Activated naive CD8-positive, alpha-beta T cell treated with anti-CD3 and anti-CD28 coated beads, Interleukin-2, amount 50 U/mL, for 24 hours (primary cell): Measurements from ENCODE around the gene MXD1.

Experiments used
- ATAC-seq: fragments of 150-1000 bp; cut with Tn5 transposase; one replicate; pipeline ENCODE4 v1.10.0; 2021
- DNase-seq: peaks from one replicate; pipeline ENCODE4 v3.0.0; 2021
- H3K27ac Mint-ChIP-seq: one replicate; pipeline ENCODE4 v1.8.0; 2021; ENCODE audit warnings: mild to moderate bottlenecking, mixed read lengths
- H3K27me3 Mint-ChIP-seq: one replicate; pipeline ENCODE4 v1.8.0; 2021; ENCODE audit warnings: mixed read lengths
- H3K36me3 Mint-ChIP-seq: one replicate; pipeline ENCODE4 v1.8.0; 2021; ENCODE audit warnings: low read depth, mixed read lengths
- H3K4me1 Mint-ChIP-seq: one replicate; pipeline ENCODE4 v1.8.0; 2021; ENCODE audit warnings: mixed read lengths
- H3K4me3 Mint-ChIP-seq: one replicate; pipeline ENCODE4 v1.8.0; 2021; ENCODE audit warnings: mild to moderate bottlenecking, moderate library complexity, mixed read lengths
- H3K9me3 Mint-ChIP-seq: one replicate; pipeline ENCODE4 v1.8.0; 2021; ENCODE audit warnings: mixed read lengths

Gene MXD1

GRCh38 chr2:69989441-69990105 lies 74.7 kb downstream of the MXD1 start:
- Mint-ChIP-seq H3K9me3 (no peaks in the 10 kb centered on the region), H3K27ac (no peak overlapping the region), H3K4me3 (no peak overlapping the region), H3K4me1 (peaks cover 6% of the 10 kb centered on the region), H3K27me3 (no peaks in the 10 kb centered on the region), H3K36me3 (peaks cover 2% of the 10 kb centered on the region)
- DNase-seq (no peak), ATAC-seq (no peak)
